HG02798 (cell line): ENCODE data around the gene BANP.
"Not testable (repeated sequence)": the region's sequence is repeated elsewhere in the genome, so short reads cannot be mapped to it uniquely, and the experiment has no call there.

Experiments
- ATAC-seq: cut with Tn5 transposase; IDR thresholded peaks from one replicate; pipeline ENCODE4 v1.9.1; 2021; ENCODE audit warnings: mild to moderate bottlenecking; ENCODE audit not compliant: unreplicated experiment, poor library complexity

Gene BANP

DNA sequence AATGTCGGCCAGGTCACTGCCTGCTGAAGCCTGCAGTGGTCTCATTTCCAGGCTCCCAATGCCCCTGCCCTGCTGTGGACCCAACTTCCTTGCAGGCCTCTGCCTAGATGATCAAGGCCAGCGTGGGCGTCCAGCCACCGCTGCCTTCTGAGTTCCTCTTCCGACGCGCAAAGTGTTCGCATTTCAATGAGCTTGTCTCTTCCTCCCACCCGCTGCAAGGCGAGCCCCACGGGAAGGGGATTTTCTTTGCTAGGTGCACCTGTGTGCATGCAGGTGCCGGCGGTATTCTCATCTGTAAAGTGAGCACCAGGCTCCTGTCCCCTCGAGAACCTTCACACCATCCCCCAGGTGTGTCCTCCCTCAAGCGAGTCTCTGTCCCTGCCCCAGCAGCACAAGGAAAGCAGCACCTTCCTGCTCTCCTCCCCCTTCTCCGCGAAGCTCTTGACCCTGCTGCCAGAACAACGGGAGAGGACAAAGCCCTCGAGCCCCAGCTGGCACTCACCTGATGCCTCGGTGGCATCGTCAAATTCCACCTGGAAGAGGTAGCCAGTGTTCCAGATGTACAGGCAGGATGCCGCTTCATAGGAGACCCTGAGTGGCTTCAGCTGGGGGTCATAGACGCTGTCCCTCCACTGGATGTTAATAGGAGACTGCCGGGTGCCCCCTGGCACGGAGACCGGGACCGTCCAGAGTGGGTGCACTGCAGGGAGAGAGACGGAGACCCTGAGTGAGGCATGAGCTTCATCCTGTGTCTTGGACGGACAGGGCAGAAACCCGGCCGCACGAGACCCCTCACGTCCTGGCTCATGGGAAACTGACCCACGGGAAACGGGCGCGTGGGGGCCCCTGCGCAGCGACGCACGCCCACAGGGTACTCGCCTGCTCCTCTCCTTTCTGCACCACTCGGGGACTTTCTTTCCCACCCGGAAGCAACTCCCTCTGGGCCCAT is 24.7 kb upstream of the BANP start:
- no peak for ATAC-seq

GRCh38 chr16:87927195-87927562 is 24.1 kb upstream of the BANP start:
- no peak for ATAC-seq

DNA sequence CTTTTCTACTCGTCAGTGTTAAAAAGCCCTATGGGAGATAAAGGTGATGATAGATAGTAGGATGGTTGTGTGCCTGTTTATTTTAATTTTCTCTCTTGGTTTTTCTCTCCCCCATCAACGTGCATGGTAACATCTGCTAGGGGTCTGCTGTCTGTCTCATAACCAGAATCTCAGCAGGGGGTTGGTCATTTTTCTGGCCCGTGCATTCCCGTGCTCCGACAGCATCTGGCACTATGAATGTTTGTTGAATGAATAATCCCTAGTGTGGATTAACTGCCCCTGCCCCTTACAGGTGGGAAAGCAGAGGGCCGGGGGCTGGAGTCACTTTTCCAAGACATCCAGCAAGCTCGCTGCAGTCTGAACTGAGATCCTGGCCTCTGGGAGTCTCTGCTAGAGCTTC is 21.2 kb upstream of the BANP start:
- ATAC-seq: no peak

GRCh38 chr16:87930456-87930855 is 20.8 kb upstream of the BANP start:
- no peak for ATAC-seq

DNA sequence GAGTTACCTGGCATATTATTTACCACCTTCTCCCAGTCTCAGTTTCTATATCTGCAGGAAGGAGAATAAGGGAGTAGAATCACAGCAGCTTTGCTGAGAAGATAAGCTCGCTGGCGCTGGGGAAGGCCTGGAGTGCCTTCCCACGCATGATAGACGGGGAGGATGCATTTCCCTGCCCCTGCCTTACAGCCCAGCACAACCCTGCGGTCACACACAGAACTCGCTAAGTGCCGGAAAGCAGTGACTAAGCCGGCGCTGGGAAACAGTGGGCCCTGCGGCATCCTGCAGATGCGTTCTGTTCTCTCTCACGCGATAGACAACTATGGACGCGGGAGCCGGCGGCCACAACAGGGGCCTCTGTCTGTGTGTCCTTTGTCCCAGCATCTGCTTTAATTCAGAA is 19.7 kb upstream of the BANP start:
- no peak for ATAC-seq

DNA sequence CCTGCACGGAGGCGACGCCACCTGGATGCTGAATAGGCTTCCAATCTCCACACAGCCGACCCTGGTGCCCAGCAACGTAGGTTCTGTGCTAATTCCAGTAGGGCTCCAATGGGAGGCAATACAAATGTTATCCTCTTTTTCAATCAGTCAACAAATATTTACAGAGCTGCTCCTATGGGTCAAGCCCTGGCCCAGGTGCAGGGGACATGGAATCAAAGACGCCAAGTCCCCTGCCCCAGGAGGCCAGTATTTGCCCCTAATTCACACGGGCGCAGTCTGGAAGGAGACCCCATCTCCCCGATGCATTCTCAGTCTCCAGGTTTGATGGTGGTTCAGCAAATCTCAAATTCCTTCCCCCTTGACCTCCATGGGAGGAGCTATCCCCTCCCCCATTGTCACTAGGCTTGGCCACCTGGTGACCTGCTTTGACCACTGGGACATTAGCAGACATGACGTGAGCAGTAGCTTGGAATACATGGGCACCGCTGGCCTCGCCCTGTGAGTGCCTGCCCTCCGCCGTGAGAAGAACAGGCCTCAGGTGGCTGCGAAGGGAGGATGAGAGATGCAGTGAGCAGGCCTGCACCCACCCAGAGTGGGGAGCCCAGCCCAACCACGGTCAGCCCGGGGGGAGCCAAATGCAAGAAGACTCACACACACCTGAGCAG is 18.6 kb upstream of the BANP start:
- not testable (repeated sequence) for ATAC-seq

DNA sequence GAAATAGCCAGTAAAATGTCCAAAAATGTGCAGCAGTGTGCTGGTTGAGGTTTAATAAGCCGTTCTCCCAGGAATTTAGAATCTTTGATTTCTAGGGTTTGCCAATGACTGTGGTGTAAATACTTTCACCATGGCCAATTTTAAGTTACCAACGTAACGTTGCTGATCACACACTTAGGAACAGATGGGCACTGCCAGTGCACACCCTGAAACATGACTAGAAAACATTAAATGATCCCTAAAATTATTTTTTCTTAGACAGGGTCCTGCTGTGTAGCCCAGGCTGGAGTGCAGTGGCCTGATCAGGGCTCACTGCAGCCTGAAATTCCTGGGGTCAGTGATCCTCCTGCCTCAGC is 18.1 kb upstream of the BANP start:
- no peak for ATAC-seq

- not testable (repeated sequence) for ATAC-seq
Measured at GRCh38 chr16:87934752-87935425, 16.3 kb upstream of the BANP start.

- not testable (repeated sequence) for ATAC-seq
Measured at GRCh38 chr16:87936016-87936374, 15.2 kb upstream of the BANP start.

GRCh38 chr16:87936375-87937230 is 14.6 kb upstream of the BANP start, which contains the start of gene CA5A:
TSS of gene CA5A (minus strand) at chr16:87936529. CDS start at chr16:87936450, 79 bp downstream.
- ATAC-seq: no peak

GRCh38 chr16:87937231-87937542 is 14.0 kb upstream of the BANP start:
- ATAC-seq: not testable (repeated sequence)

DNA sequence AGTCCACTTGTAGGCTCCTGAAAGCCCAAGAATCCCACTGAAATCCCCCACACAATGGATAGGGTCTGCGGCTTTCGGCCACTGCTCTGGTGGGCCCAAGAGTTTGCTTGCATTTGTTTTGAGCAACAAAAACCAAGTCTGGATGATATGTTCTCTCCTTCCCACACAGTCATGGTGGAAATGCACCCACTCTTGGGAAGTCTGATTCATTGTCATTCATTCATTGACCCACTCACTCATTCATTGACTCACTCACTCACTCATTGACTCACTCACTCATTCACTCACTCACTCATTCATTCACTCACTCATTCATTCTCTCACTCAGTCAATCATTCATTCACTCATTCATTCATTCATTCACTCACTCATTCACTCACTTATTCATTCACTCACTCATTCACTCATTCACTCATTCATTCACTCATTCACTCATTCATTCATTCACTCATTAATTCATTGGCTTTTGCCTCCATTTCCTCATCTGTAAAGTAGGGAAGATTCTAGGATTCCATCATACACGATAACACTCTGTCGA is 12.8 kb upstream of the BANP start:
- no peak for ATAC-seq

- ATAC-seq: no peak
Measured at GRCh38 chr16:87939562-87940423, 11.4 kb upstream of the BANP start.

GRCh38 chr16:87942680-87943079 is 8.6 kb upstream of the BANP start:
- no peak for ATAC-seq

DNA sequence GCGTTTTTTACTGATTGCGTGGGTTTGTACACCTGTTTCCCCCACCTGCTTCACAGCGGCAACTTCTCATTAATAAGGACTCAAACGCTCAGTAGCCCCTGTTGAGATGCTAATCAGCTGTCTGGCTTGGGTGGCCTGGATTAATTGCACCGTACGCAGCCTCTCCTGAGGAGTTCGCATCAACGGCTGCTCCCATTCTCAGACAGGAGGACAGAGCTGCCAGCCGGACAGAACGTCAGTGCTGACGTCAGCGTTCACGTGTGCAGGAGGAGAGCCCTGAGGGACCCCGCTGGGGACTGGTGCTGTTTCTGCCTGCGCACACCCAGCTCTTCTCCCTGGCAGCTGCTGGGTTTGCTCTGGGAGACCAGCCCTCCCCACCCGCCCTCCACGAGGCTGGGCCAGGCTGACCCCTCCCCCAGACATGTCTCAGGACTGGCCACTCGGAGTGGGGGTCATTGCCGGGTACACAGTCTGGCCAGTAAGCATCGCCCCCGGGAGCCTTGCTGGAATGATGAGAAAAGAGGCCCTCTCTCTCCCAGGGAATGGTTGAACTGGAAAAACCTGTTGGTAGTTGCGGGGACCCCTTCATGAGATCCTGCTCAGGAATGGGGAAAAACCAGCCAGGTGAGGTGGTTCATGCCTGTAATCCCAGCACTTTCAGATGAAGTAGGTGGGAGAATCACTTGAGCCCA is 5.7 kb upstream of the BANP start:
- ATAC-seq: no peak

- no peak for ATAC-seq
Measured at GRCh38 chr16:87946596-87947347, 4.5 kb upstream of the BANP start.

DNA sequence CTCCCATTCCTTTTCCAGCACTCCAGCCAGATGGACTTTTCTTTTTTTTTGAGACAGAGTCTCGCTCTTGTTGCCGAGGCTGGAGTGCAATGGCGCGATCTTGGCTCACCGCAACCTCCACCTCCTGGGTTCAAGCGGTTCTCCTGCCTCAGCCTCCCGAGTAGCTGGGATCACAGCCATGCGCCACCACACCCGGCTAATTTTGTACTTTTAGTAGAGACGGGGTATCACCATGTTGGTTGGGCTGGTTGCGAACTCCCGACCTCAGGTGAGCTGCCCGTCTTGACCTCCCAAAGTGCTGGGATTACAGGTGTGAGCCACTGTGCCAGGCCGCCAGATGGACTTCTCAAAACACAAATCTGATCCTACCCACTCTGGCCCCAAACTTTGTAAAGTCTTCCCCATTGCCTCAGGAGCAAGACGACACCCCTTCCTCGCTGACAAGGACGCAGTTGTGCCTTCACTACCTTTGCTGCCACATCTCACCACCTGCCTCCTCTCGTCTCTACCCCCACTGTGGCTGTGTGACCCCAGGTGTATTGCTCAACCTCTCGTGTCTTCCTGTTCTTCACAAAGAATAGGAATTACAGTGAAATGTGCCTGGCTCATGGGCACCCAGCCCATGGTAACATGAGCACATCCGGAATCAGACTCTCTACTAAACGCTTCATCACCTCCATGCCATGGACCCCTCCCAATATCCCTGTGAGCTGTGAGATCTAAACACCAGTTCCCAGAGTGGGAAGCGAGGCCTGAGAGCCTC is 3.7 kb upstream of the BANP start:
- ATAC-seq: no peak
